ENCODE measurements around the gene TSPAN18.

TSPAN18 gene

DNA sequence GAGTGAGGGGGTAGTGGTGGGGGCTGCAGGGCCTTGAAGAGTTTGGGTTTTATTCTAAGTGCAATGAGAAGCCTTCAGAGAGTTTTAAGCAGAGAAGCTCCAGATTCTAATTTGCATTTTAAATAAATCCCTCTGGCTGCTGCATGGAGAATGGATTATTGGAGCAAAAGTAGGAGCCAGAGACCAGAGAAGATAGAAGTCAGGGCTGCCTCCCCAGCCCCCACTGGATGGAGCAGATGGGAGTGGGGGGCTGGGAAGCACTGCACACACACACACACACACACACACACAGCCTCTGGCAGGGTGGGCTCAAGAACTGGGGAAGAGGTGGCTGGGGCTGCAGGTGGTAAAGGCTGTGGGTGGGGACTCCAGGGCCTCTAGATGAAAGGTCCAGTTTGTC lies 75.6 kb downstream of the TSPAN18 start:
- Histone ChIP-seq H3K4me1 (ENCODE audit: control insufficient read depth in 1 of 2, insufficient read depth in 2 of 2, low read length in 2 of 2) (peaks cover 0 to 2% of the 10 kb centered on the region in 2 experiments), H3K4ac (ENCODE audit: low read depth, low read length) (no peak overlapping the region), H4K8ac (ENCODE audit: low read depth, low read length) (no peak overlapping the region), H3K9me3 (ENCODE audit: insufficient read depth, low read depth, low read length) (no peaks in the 10 kb centered on the region), H2AK5ac (ENCODE audit: low read length) (no peak overlapping the region), H2BK5ac (ENCODE audit: low read depth, low read length, poor library complexity) (no peak overlapping the region), H4K12ac (ENCODE audit: low read depth, low read length) (no peak overlapping the region), H2AFZ (ENCODE audit: insufficient read depth, low read length, poor library complexity) (no peak overlapping the region), H2BK12ac (ENCODE audit: low read length) (no peak overlapping the region), H2BK120ac (ENCODE audit: insufficient read depth, low read length, poor library complexity) (no peak overlapping the region), H3K4me3 (ENCODE audit: low read depth, low read length) (no peak overlapping the region), H3K23ac (ENCODE audit: low read length) (no peak overlapping the region), H3K4me2 (ENCODE audit: low read length) (no peak overlapping the region), H4K91ac (ENCODE audit: low read depth, low read length) (no peak overlapping the region), H3K36me3 (ENCODE audit: control insufficient read depth in 1 of 2, insufficient read depth in 2 of 2, low read length in 2 of 2) (no peaks in the 10 kb centered on the region), H3K27ac (ENCODE audit: low read depth, low read length) (no peak overlapping the region), H3K79me2 (ENCODE audit: control insufficient read depth, insufficient read depth, low read length, poor library complexity) (no peaks in the 10 kb centered on the region), H3K14ac (ENCODE audit: low read length) (no peak overlapping the region), H3K9ac (ENCODE audit: low read length) (no peak overlapping the region), H3K27me3 (ENCODE audit: insufficient read depth, low read length) (no peaks in the 10 kb centered on the region), H3K79me1 (ENCODE audit: low read length) (no peaks in the 10 kb centered on the region), H3K18ac (ENCODE audit: low read length) (no peak overlapping the region)
- DNase-seq: no peak

DNA sequence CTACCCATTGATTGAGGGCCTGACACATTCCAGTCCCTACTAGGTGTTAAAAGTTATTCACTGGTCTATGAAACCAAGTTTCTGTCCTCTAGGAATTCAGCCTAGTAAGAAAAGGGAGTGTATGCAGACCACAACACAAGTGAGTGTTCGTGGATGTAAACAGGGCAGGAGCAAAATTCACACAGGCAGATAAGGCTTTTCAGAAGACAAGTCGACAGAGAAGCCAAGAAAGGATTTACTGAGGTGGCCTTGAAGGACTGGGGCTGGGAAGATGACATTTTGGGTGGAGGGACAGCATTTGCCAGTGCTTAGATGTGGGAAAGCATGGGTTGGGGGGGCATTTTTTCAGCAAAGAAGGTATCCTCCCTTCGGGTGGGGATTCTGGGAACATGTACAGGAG lies 76.2 kb downstream of the TSPAN18 start:
- H3K9me3 ChIP-seq (ENCODE audit: insufficient read depth, low read depth, low read length): no peaks in the 10 kb centered on the region
- H3K27ac ChIP-seq (ENCODE audit: low read depth, low read length): no peak overlapping the region
- H3K18ac ChIP-seq (ENCODE audit: low read length): no peak overlapping the region
- no peak overlapping the region for H4K91ac ChIP-seq (ENCODE audit: low read depth, low read length)
- no peak overlapping the region for H3K4ac ChIP-seq (ENCODE audit: low read depth, low read length)
- no peak for DNase-seq
- H3K9ac ChIP-seq (ENCODE audit: low read length): no peak overlapping the region
- no peaks in the 10 kb centered on the region for H3K27me3 ChIP-seq (ENCODE audit: insufficient read depth, low read length)
- H3K4me3 ChIP-seq (ENCODE audit: low read depth, low read length): no peak overlapping the region
- H3K36me3 ChIP-seq (ENCODE audit: control insufficient read depth in 1 of 2, insufficient read depth in 2 of 2, low read length in 2 of 2): no peaks in the 10 kb centered on the region
- no peaks in the 10 kb centered on the region for H3K79me2 ChIP-seq (ENCODE audit: control insufficient read depth, insufficient read depth, low read length, poor library complexity)
- no peaks in the 10 kb centered on the region for H3K79me1 ChIP-seq (ENCODE audit: low read length)
- no peak overlapping the region for H2BK12ac ChIP-seq (ENCODE audit: low read length)
- H3K4me2 ChIP-seq (ENCODE audit: low read length): no peak overlapping the region
- H4K12ac ChIP-seq (ENCODE audit: low read depth, low read length): no peak overlapping the region
- no peak overlapping the region for H2AFZ ChIP-seq (ENCODE audit: insufficient read depth, low read length, poor library complexity)
- H2BK120ac ChIP-seq (ENCODE audit: insufficient read depth, low read length, poor library complexity): no peak overlapping the region
- no peak overlapping the region for H3K23ac ChIP-seq (ENCODE audit: low read length)
- H3K14ac ChIP-seq (ENCODE audit: low read length): no peak overlapping the region
- H2BK5ac ChIP-seq (ENCODE audit: low read depth, low read length, poor library complexity): no peak overlapping the region
- H4K8ac ChIP-seq (ENCODE audit: low read depth, low read length): no peak overlapping the region
- WGBS (ENCODE audit: extremely low coverage, insufficient coverage, insufficient read length): no CpG with 5 or more reads among the region's 3 CpGs
- no peaks in the 10 kb centered on the region for H3K4me1 ChIP-seq (ENCODE audit: control insufficient read depth in 1 of 2, insufficient read depth in 2 of 2, low read length in 2 of 2)
- H2AK5ac ChIP-seq (ENCODE audit: low read length): no peak overlapping the region

DNA sequence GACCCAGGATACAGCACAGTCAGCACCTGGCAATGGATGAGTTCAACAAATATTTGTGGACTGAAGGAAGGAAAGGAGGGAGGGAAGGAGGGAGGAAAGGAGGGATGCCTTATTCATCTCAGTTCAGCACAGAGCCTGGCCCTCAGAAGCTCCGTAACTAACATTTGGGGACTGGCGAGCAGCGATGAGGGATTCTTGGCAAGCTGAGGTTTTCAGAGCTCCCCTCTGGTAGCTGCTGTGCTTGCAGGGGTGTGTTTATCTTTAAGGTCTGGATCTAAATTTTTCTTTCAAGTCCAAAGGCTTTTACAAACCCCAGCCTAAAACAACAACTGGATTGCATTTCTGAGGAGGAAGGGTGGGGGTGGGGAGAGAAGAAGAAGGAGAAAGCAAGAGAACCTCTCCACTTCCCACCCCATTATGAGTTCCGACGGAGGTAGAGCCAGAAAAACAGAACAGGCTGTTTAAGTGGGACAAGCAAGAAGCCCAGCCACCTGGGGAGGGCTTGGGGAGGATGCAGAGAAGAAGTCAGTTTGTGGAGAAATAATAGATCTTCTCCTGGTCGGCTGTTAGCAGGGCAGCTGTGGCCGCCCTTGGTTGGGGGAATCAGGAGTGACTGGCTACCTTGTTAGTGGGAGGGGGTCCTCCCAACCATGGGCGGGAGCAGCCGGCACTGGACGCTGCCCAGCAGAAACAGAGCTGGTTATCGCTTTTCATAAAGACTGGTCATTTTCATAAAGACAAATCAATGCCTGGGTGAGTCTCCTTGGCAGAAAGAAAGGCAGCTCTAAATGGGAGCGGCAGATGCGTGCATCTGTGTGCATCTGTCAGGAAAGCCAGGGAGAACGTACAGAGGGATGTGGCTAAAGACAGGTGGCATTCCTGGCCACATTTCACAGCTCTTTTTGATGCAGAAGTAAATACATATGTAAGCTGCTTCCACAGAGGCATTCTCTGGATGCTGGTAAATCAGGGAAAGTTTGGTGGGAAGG lies 78.0 kb downstream of the TSPAN18 start:
- Histone ChIP-seq H4K8ac (ENCODE audit: low read depth, low read length) (no peak overlapping the region), H3K79me1 (ENCODE audit: low read length) (no peaks in the 10 kb centered on the region), H3K4ac (ENCODE audit: low read depth, low read length) (no peak overlapping the region), H4K91ac (ENCODE audit: low read depth, low read length) (no peak overlapping the region), H3K23ac (ENCODE audit: low read length) (no peak overlapping the region), H2AK5ac (ENCODE audit: low read length) (no peak overlapping the region), H3K27ac (ENCODE audit: low read depth, low read length) (no peak overlapping the region), H2AFZ (ENCODE audit: insufficient read depth, low read length, poor library complexity) (no peak overlapping the region), H3K9ac (ENCODE audit: low read length) (no peak overlapping the region), H3K18ac (ENCODE audit: low read length) (no peak overlapping the region), H3K27me3 (ENCODE audit: insufficient read depth, low read length) (no peaks in the 10 kb centered on the region), H2BK120ac (ENCODE audit: insufficient read depth, low read length, poor library complexity) (no peak overlapping the region), H3K79me2 (ENCODE audit: control insufficient read depth, insufficient read depth, low read length, poor library complexity) (no peaks in the 10 kb centered on the region), H2BK5ac (ENCODE audit: low read depth, low read length, poor library complexity) (no peak overlapping the region), H4K12ac (ENCODE audit: low read depth, low read length) (no peak overlapping the region), H2BK12ac (ENCODE audit: low read length) (no peak overlapping the region), H3K9me3 (ENCODE audit: insufficient read depth, low read depth, low read length) (no peaks in the 10 kb centered on the region), H3K14ac (ENCODE audit: low read length) (no peak overlapping the region), H3K4me1 (ENCODE audit: control insufficient read depth in 1 of 2, insufficient read depth in 2 of 2, low read length in 2 of 2) (no peaks in the 10 kb centered on the region), H3K4me3 (ENCODE audit: low read depth, low read length) (no peak overlapping the region), H3K4me2 (ENCODE audit: low read length) (no peak overlapping the region), H3K36me3 (ENCODE audit: control insufficient read depth in 1 of 2, insufficient read depth in 2 of 2, low read length in 2 of 2) (no peaks in the 10 kb centered on the region)
- WGBS (ENCODE audit: extremely low coverage, insufficient coverage, insufficient read length): no CpG with 5 or more reads among the region's 14 CpGs
- no peak for DNase-seq

DNA sequence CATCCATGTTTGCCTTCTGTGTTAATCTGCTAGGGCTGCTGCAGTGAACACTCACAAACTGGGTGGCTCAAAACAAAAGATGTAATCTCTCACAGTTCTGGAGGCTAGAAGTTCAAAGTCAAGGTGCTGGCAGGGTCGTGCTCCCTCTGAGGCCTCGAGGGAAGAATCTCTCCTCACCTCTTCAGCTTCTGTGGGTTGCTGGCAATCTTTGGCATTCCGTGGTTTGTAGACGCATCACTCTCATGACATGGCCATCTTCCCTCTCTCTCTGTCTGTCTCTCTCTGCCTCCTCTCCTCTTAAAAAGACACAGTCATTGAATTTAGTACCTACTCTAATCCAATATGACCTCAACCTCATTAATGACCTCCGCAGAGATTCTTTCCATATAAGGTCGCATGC lies 78.8 kb downstream of the TSPAN18 start:
- Histone ChIP-seq H3K27ac (ENCODE audit: low read depth, low read length) (no peak overlapping the region), H3K4me3 (ENCODE audit: low read depth, low read length) (no peak overlapping the region), H3K79me2 (ENCODE audit: control insufficient read depth, insufficient read depth, low read length, poor library complexity) (no peaks in the 10 kb centered on the region), H3K36me3 (ENCODE audit: control insufficient read depth in 1 of 2, insufficient read depth in 2 of 2, low read length in 2 of 2) (no peaks in the 10 kb centered on the region), H2AK5ac (ENCODE audit: low read length) (no peak overlapping the region), H2BK120ac (ENCODE audit: insufficient read depth, low read length, poor library complexity) (no peak overlapping the region), H2BK12ac (ENCODE audit: low read length) (no peak overlapping the region), H3K9ac (ENCODE audit: low read length) (no peak overlapping the region), H3K4me2 (ENCODE audit: low read length) (no peak overlapping the region), H4K91ac (ENCODE audit: low read depth, low read length) (no peak overlapping the region), H2AFZ (ENCODE audit: insufficient read depth, low read length, poor library complexity) (no peak overlapping the region), H2BK5ac (ENCODE audit: low read depth, low read length, poor library complexity) (no peak overlapping the region), H3K27me3 (ENCODE audit: insufficient read depth, low read length) (no peaks in the 10 kb centered on the region), H3K14ac (ENCODE audit: low read length) (no peak overlapping the region), H4K8ac (ENCODE audit: low read depth, low read length) (no peak overlapping the region), H3K79me1 (ENCODE audit: low read length) (no peaks in the 10 kb centered on the region), H4K12ac (ENCODE audit: low read depth, low read length) (no peak overlapping the region), H3K4me1 (ENCODE audit: control insufficient read depth in 1 of 2, insufficient read depth in 2 of 2, low read length in 2 of 2) (no peaks in the 10 kb centered on the region), H3K9me3 (ENCODE audit: insufficient read depth, low read depth, low read length) (no peaks in the 10 kb centered on the region), H3K18ac (ENCODE audit: low read length) (no peak overlapping the region), H3K23ac (ENCODE audit: low read length) (no peak overlapping the region), H3K4ac (ENCODE audit: low read depth, low read length) (no peak overlapping the region)
- DNase-seq: peak in 1 of 2 donors; percentile 1
- WGBS (ENCODE audit: extremely low coverage, insufficient coverage, insufficient read length): no CpG with 5 or more reads among the region's 6 CpGs
